ENCODE data around the gene LYRM9. TPM values are rescaled to one million over a fixed set of nuclear protein-coding genes. Genes with fewer than 3 reads are reported as not detected.
A peak's percentile ranks its signal among the peaks of the same experiment; 100 is the strongest.

LYRM9 gene
- total RNA-seq, 1 experiment from 2014 or later: 6.4 TPM

DNA sequence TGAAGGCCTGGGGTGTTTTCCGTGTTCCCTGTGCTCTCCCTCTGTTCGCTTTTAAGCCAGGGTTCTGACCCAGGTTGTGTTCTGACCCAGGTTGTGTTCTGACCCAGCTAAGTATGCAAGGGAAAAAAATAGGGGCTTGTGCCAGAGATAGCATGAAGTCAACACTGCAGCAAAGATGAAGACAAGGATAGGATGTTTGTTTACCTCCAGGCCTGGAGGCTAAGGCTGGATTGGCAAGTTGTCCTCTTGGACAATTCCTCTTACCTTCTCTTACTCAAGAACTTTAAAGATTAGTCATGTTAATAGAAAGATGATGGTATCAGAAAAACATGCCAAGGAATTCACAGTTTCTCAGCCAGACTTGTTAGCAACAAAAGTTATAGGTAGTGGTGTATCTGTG, 19.4 kb downstream of the LYRM9 start:
- ChIA-PET CTCF (interaction anchor here (1.2 to 14.1 kb wide), 3 partner anchors 69 to 219 kb away, joined by 3 to 445 read pairs (median 10); partner anchors contain the start of gene NOS2), POLR2A (interaction anchor here (0.9 kb wide), 1 partner anchor 15 kb away, joined by 4 read pairs; no protein-coding TSS in a partner anchor)
- Mint-ChIP-seq H3K4me3 (ENCODE audit: unreplicated experiment) (no peak overlapping the region), H3K27me3 (ENCODE audit: insufficient read depth, unreplicated experiment) (no peaks in the 10 kb centered on the region), H3K9me3 (ENCODE audit: unreplicated experiment) (no peaks in the 10 kb centered on the region), H3K4me1 (ENCODE audit: insufficient read depth, unreplicated experiment) (peaks cover 8% of the 10 kb centered on the region), H3K36me3 (ENCODE audit: insufficient read depth, unreplicated experiment) (no peaks in the 10 kb centered on the region), H3K27ac (ENCODE audit: low read depth, unreplicated experiment) (no peak overlapping the region)
- DNase-seq (ENCODE audit: unreplicated experiment): peak; percentile 25
- intact Hi-C loops (cut with micrococcal nuclease): no loop called here
- no TSS peak for BruUV-seq (replicated peaks)
- TF ChIP-seq, protein P1, sequence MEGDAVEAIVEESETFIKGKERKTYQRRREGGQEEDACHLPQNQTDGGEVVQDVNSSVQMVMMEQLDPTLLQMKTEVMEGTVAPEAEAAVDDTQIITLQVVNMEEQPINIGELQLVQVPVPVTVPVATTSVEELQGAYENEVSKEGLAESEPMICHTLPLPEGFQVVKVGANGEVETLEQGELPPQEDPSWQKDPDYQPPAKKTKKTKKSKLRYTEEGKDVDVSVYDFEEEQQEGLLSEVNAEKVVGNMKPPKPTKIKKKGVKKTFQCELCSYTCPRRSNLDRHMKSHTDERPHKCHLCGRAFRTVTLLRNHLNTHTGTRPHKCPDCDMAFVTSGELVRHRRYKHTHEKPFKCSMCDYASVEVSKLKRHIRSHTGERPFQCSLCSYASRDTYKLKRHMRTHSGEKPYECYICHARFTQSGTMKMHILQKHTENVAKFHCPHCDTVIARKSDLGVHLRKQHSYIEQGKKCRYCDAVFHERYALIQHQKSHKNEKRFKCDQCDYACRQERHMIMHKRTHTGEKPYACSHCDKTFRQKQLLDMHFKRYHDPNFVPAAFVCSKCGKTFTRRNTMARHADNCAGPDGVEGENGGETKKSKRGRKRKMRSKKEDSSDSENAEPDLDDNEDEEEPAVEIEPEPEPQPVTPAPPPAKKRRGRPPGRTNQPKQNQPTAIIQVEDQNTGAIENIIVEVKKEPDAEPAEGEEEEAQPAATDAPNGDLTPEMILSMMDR (IDR thresholded peaks at IDR 0.05; ENCODE audit: unreplicated experiment): no peak

DNA sequence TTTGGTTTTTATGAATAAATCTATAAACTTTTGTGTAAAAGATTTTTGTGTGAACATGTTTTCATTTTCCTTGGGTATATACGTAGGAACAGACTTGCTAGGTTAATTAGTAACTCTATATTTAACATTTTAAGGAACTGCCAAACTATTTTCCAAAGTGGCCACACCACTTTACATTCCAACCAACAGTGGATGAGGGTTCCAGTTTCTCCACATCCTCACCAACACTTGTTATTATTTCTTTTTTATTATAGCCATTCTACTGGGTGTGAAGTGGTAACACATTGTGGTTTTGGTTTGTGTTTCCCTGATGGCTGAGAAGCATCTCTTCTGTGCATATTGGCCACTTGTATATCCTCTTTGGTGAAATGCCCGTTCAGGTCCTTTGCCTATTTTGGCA, 20.0 kb downstream of the LYRM9 start:
- peaks cover 8% of the 10 kb centered on the region for H3K4me1 Mint-ChIP-seq (ENCODE audit: insufficient read depth, unreplicated experiment)
- BruUV-seq (replicated peaks): no TSS peak
- H3K36me3 Mint-ChIP-seq (ENCODE audit: insufficient read depth, unreplicated experiment): no peaks in the 10 kb centered on the region
- H3K9me3 Mint-ChIP-seq (ENCODE audit: unreplicated experiment): no peaks in the 10 kb centered on the region
- CTCF ChIA-PET: interaction anchor here (1.2 to 14.1 kb wide), 2 partner anchors 69 to 219 kb away, joined by 3 to 445 read pairs; partner anchors contain the start of gene NOS2
- no peak overlapping the region for H3K27ac Mint-ChIP-seq (ENCODE audit: low read depth, unreplicated experiment)
- DNase-seq (ENCODE audit: unreplicated experiment): no peak
- no peaks in the 10 kb centered on the region for H3K27me3 Mint-ChIP-seq (ENCODE audit: insufficient read depth, unreplicated experiment)
- no peak overlapping the region for H3K4me3 Mint-ChIP-seq (ENCODE audit: unreplicated experiment)
- intact Hi-C loops (cut with micrococcal nuclease): no loop called here
- POLR2A ChIA-PET: interaction anchor here (0.9 kb wide), 1 partner anchor 15 kb away, joined by 4 read pairs; no protein-coding TSS in a partner anchor
- TF ChIP-seq, protein P1 (IDR thresholded peaks at IDR 0.05; ENCODE audit: unreplicated experiment): no peak

DNA sequence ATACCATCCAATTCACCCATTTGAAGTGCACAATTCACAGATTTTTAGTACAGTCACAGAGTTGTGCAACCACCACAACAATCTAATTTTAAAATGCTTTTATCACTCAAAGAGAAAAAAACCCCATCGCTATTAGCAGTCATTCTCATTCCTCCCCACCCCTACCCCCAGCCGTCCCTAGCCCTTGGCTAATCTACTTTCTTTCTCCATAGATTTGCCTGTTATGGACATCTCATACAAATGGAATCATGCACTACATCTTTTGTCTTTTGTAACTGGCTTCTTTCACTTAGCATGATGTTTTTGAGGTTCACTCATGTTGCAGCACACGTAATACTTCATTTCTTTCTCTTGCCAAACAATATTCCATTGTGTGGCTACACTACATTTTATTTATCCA, 20.4 kb downstream of the LYRM9 start:
- ChIA-PET POLR2A (no interaction called here), CTCF (interaction anchor here (1.2 kb wide), 1 partner anchor 218 kb away, joined by 3 read pairs; no protein-coding TSS in a partner anchor)
- intact Hi-C loops (cut with micrococcal nuclease): no loop called here
- H3K27ac Mint-ChIP-seq (ENCODE audit: low read depth, unreplicated experiment): no peak overlapping the region
- no peaks in the 10 kb centered on the region for H3K9me3 Mint-ChIP-seq (ENCODE audit: unreplicated experiment)
- TF ChIP-seq, protein P1 (IDR thresholded peaks at IDR 0.05; ENCODE audit: unreplicated experiment): no peak
- peaks cover 8% of the 10 kb centered on the region for H3K4me1 Mint-ChIP-seq (ENCODE audit: insufficient read depth, unreplicated experiment)
- BruUV-seq (replicated peaks): no TSS peak
- H3K4me3 Mint-ChIP-seq (ENCODE audit: unreplicated experiment): no peak overlapping the region
- H3K27me3 Mint-ChIP-seq (ENCODE audit: insufficient read depth, unreplicated experiment): no peaks in the 10 kb centered on the region
- no peak for DNase-seq (ENCODE audit: unreplicated experiment)
- H3K36me3 Mint-ChIP-seq (ENCODE audit: insufficient read depth, unreplicated experiment): no peaks in the 10 kb centered on the region

DNA sequence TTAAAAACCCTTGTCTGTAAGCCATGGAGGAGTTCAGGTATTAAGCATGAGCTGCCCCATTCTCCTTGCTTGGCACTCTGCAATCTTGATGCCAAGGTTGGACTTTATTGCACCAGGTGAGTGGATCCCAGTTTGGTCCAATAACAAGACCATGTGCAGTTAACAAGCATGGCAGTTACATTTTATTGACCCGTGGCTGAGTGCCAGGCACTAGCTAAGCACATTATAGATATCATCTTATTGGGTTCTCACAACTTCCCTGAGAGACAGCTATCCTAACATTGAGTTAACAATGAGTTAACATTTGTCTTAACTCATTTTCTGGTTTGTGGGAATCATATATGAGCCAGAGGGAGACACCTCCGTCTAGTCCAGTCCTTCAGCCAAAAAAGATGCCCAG, 21.8 kb downstream of the LYRM9 start:
- Mint-ChIP-seq H3K4me1 (ENCODE audit: insufficient read depth, unreplicated experiment) (peaks cover 8% of the 10 kb centered on the region), H3K27me3 (ENCODE audit: insufficient read depth, unreplicated experiment) (peaks cover 6% of the 10 kb centered on the region), H3K36me3 (ENCODE audit: insufficient read depth, unreplicated experiment) (no peaks in the 10 kb centered on the region), H3K9me3 (ENCODE audit: unreplicated experiment) (no peaks in the 10 kb centered on the region), H3K4me3 (ENCODE audit: unreplicated experiment) (no peak overlapping the region), H3K27ac (ENCODE audit: low read depth, unreplicated experiment) (no peak overlapping the region)
- intact Hi-C loops (cut with micrococcal nuclease): no loop called here
- BruUV-seq (replicated peaks): no TSS peak
- ChIA-PET CTCF (interaction anchor here (0.6 to 4.6 kb wide), 5 partner anchors 9 to 546 kb away, joined by 3 to 22 read pairs (median 4); no protein-coding TSS in a partner anchor), POLR2A (no interaction called here)
- DNase-seq (ENCODE audit: unreplicated experiment): no peak
- TF ChIP-seq, protein P1 (IDR thresholded peaks at IDR 0.05; ENCODE audit: unreplicated experiment): no peak
